CD4-positive, alpha-beta memory T cell (primary cell): ENCODE data around the gene LHX1. TPM values are rescaled to one million over a fixed set of nuclear protein-coding genes. Genes with fewer than 3 reads are reported as not detected.

ENCODE experiments used
- CTCF ChIA-PET: fragments of 350-600 bp; sonication (Branson Sonifier 250); formaldehyde crosslinking; loops from one replicate; lab custom pipeline; 2021; ENCODE audit warnings: inconsistent platforms; ENCODE audit not compliant: partially characterized antibody; lab: Charles Lee
- POLR2A ChIA-PET: fragments of 350-600 bp; sonication (Branson Sonifier 250); formaldehyde crosslinking; loops from one replicate; lab custom pipeline; 2021; ENCODE audit not compliant: partially characterized antibody; lab: Charles Lee
- DNase-seq, 5 donors: peaks; one replicate each; pipeline versions ENCODE4 v3.0.0 to v3.0.0-alpha.2; 2020 to 2022; ENCODE audit warnings: mixed read lengths in 1 of 5
- H3K27ac ChIP-seq: one replicate; pipeline ENCODE4 v1.7.0; 2013; ENCODE audit warnings: low read depth, low read length
- H3K27me3 ChIP-seq: 2 replicates; pipeline ENCODE4 v1.7.0; 2013; ENCODE audit warnings: mild to moderate bottlenecking, low read length, moderate library complexity; ENCODE audit not compliant: insufficient read depth
- H3K36me3 ChIP-seq: 2 replicates; pipeline ENCODE4 v1.7.0; 2013; ENCODE audit warnings: mild to moderate bottlenecking, low read length, moderate library complexity; ENCODE audit not compliant: insufficient read depth
- H3K4me1 ChIP-seq: 2 replicates; pipeline ENCODE4 v1.7.0; 2013; ENCODE audit warnings: mild to moderate bottlenecking, low read length, moderate library complexity; ENCODE audit not compliant: insufficient read depth
- H3K4me3 ChIP-seq, 2 donors: one replicate each; pipeline ENCODE4 v1.7.0; 2013; ENCODE audit warnings: low read length in 2 of 2, mild to moderate bottlenecking in 1 of 2
- H3K9me3 ChIP-seq, 2 donors: one replicate each; pipeline ENCODE4 v1.7.0; 2013; ENCODE audit warnings: low read length in 2 of 2, control low read depth in 1 of 2; ENCODE audit not compliant: control insufficient read depth in 1 of 2
- H3K27ac Mint-ChIP-seq, 7 donors: one replicate each; pipeline ENCODE4 v1.8.0; 2020 to 2021; ENCODE audit warnings: mixed read lengths in 7 of 7, mild to moderate bottlenecking in 6 of 7, inconsistent platforms in 3 of 7, moderate library complexity in 3 of 7
- H3K27me3 Mint-ChIP-seq, 2 donors: one replicate each; pipeline ENCODE4 v1.8.0; 2020 to 2021; ENCODE audit warnings: mixed read lengths in 2 of 2
- H3K36me3 Mint-ChIP-seq, 2 donors: one replicate each; pipeline ENCODE4 v1.8.0; 2020 to 2021; ENCODE audit warnings: mixed read lengths in 2 of 2, inconsistent platforms in 1 of 2, mild to moderate bottlenecking in 1 of 2
- H3K4me1 Mint-ChIP-seq, 4 donors: one replicate each; pipeline ENCODE4 v1.8.0; 2020 to 2021; ENCODE audit warnings: mixed read lengths in 4 of 4, mild to moderate bottlenecking in 1 of 4
- H3K4me3 Mint-ChIP-seq, 8 donors: one replicate each; pipeline ENCODE4 v1.8.0; 2020 to 2021; ENCODE audit warnings: mixed read lengths in 8 of 8, mild to moderate bottlenecking in 7 of 8, moderate library complexity in 6 of 8, inconsistent platforms in 3 of 8
- H3K9me3 Mint-ChIP-seq, 8 donors: one replicate each; pipeline ENCODE4 v1.8.0; 2020 to 2021; ENCODE audit warnings: mixed read lengths in 8 of 8, mild to moderate bottlenecking in 5 of 8, inconsistent platforms in 3 of 8, moderate library complexity in 1 of 8
- intact Hi-C: fragments of 100-400 bp; cut with micrococcal nuclease; formaldehyde crosslinking; loops from one replicate; pipeline ENCODE4 v1.15.1; 2023
- polyA plus RNA-seq, 2 donors: library from polyadenylated mRNA; unstranded; fragments of 300-500 nt; fragmentation: Illumina TruSeq; gene quantifications; one replicate each; pipeline ENCODE4 v1.2.3, GENCODE V29; 2021
- total RNA-seq, 2 experiments: library from RNA; stranded (reverse); gene quantifications; one replicate each; pipeline ENCODE4 v1.2.3, GENCODE V29; 2021

Gene LHX1
- total and polyA plus RNA-seq, 4 experiments from 2014 or later: not detected

GRCh38 chr17:36939052-36939801 lies 2.0 kb downstream of the LHX1 start:
- intact Hi-C loops: no loop called here
- CTCF ChIA-PET: no interaction called here
- Mint-ChIP-seq H3K4me1 (peaks cover 31 to 75% (median 52%) of the 10 kb centered on the region in 4 donors), H3K27me3 (peaks cover 64 to 66% of the 10 kb centered on the region in 2 donors), H3K4me3 (peak overlapping the region; percentile 3 to 87 (median 46)), H3K27ac (peak overlapping the region in 5 of 7 donors; percentile 37 to 97 (median 67)), H3K9me3 (peaks cover 0 to 33% (median 3%) of the 10 kb centered on the region in 8 donors), H3K36me3 (peaks cover 0 to 2% of the 10 kb centered on the region in 2 donors)
- peak in 2 of 5 donors; percentile 15 to 18 for DNase-seq
- Histone ChIP-seq H3K36me3 (no peaks in the 10 kb centered on the region), H3K27me3 (peaks cover 95% of the 10 kb centered on the region), H3K27ac (no peak overlapping the region), H3K4me1 (peaks cover 74% of the 10 kb centered on the region), H3K9me3 (no peaks in the 10 kb centered on the region), H3K4me3 (no peak overlapping the region)
- POLR2A ChIA-PET: interaction anchor here (3.8 kb wide), 1 partner anchor 10 kb away, joined by 17 read pairs; the partner anchor contains the start of gene AATF

GRCh38 chr17:36939802-36940312 lies 2.6 kb downstream of the LHX1 start:
- DNase-seq: peak in 1 of 5 donors; percentile 14
- Mint-ChIP-seq H3K27ac (peak overlapping the region in 4 of 7 donors; percentile 68 to 97 (median 74)), H3K27me3 (peaks cover 67 to 68% of the 10 kb centered on the region in 2 donors), H3K4me1 (peaks cover 31 to 71% (median 51%) of the 10 kb centered on the region in 4 donors), H3K9me3 (peaks cover 0 to 33% (median 3%) of the 10 kb centered on the region in 8 donors), H3K4me3 (peak overlapping the region in 5 of 8 donors; percentile 1 to 75 (median 50)), H3K36me3 (peaks cover 0 to 2% of the 10 kb centered on the region in 2 donors)
- CTCF ChIA-PET: no interaction called here
- Histone ChIP-seq H3K27ac (no peak overlapping the region), H3K27me3 (peaks cover 95% of the 10 kb centered on the region), H3K4me3 (no peak overlapping the region), H3K9me3 (no peaks in the 10 kb centered on the region), H3K4me1 (peaks cover 67% of the 10 kb centered on the region), H3K36me3 (no peaks in the 10 kb centered on the region)
- intact Hi-C loops: loop anchor here (10.0 kb wide), 1 partner anchor 335 kb away; the partner anchor contains the start of gene MRM1
- POLR2A ChIA-PET: interaction anchor here (3.8 kb wide), 1 partner anchor 9 kb away, joined by 17 read pairs; the partner anchor contains the start of gene AATF

- CTCF ChIA-PET: no interaction called here
- H3K9me3 Mint-ChIP-seq: peaks cover 0 to 31% (median 3%) of the 10 kb centered on the region in 8 donors
- peak overlapping the region in 4 of 8 donors; percentile 10 to 73 (median 46) for H3K4me3 Mint-ChIP-seq
- H3K27me3 Mint-ChIP-seq: peaks cover 67% of the 10 kb centered on the region in 2 donors
- H3K27me3 ChIP-seq: peaks cover 95% of the 10 kb centered on the region
- H3K4me1 Mint-ChIP-seq: peaks cover 25 to 64% (median 44%) of the 10 kb centered on the region in 4 donors
- no peak overlapping the region for H3K4me3 ChIP-seq
- peaks cover 0 to 2% of the 10 kb centered on the region in 2 donors for H3K36me3 Mint-ChIP-seq
- intact Hi-C loops: loop anchor here (10.0 kb wide), 1 partner anchor 336 kb away; the partner anchor contains the start of gene MRM1
- DNase-seq: peak in 1 of 5 donors; percentile 27
- H3K4me1 ChIP-seq: peaks cover 60% of the 10 kb centered on the region
- peak overlapping the region in 3 of 7 donors; percentile 24 to 75 (median 25) for H3K27ac Mint-ChIP-seq
- POLR2A ChIA-PET: interaction anchor here (3.8 kb wide), 1 partner anchor 8 kb away, joined by 17 read pairs; the partner anchor contains the start of gene AATF
- no peak overlapping the region for H3K27ac ChIP-seq
- no peaks in the 10 kb centered on the region for H3K9me3 ChIP-seq
- no peaks in the 10 kb centered on the region for H3K36me3 ChIP-seq
These were observed 3.3 kb downstream of the LHX1 start for GRCh38 chr17:36940313-36941264.

GRCh38 chr17:36941265-36942010 lies 4.2 kb downstream of the LHX1 start:
- Histone ChIP-seq H3K9me3 (no peaks in the 10 kb centered on the region), H3K27ac (no peak overlapping the region), H3K36me3 (no peaks in the 10 kb centered on the region), H3K27me3 (peaks cover 95% of the 10 kb centered on the region), H3K4me3 (no peak overlapping the region), H3K4me1 (peaks cover 51% of the 10 kb centered on the region)
- H3K36me3 Mint-ChIP-seq: peaks cover 0 to 2% of the 10 kb centered on the region in 2 donors
- peaks cover 22 to 55% (median 37%) of the 10 kb centered on the region in 4 donors for H3K4me1 Mint-ChIP-seq
- ChIA-PET POLR2A (interaction anchor here (3.8 kb wide), 1 partner anchor 8 kb away, joined by 17 read pairs; the partner anchor contains the start of gene AATF), CTCF (no interaction called here)
- peaks cover 64% of the 10 kb centered on the region in 2 donors for H3K27me3 Mint-ChIP-seq
- peak in 1 of 5 donors; percentile 22 for DNase-seq
- H3K4me3 Mint-ChIP-seq: peak overlapping the region; percentile 2 to 73 (median 38)
- peaks cover 0 to 31% (median 3%) of the 10 kb centered on the region in 8 donors for H3K9me3 Mint-ChIP-seq
- H3K27ac Mint-ChIP-seq: peak overlapping the region in 3 of 7 donors; percentile 18 to 75 (median 75)
- intact Hi-C loops: loop anchor here (10.0 kb wide), 1 partner anchor 337 kb away; the partner anchor contains the start of gene MRM1

- H3K9me3 ChIP-seq: no peaks in the 10 kb centered on the region
- H3K4me1 Mint-ChIP-seq: peaks cover 21 to 55% (median 34%) of the 10 kb centered on the region in 4 donors
- peak overlapping the region in 1 of 2 donors; percentile 26 for H3K4me3 ChIP-seq
- peaks cover 0 to 2% of the 10 kb centered on the region in 2 donors for H3K36me3 Mint-ChIP-seq
- peak overlapping the region in 3 of 7 donors; percentile 18 to 75 (median 75) for H3K27ac Mint-ChIP-seq
- no peaks in the 10 kb centered on the region for H3K36me3 ChIP-seq
- DNase-seq: no peak
- H3K9me3 Mint-ChIP-seq: peaks cover 0 to 31% (median 3%) of the 10 kb centered on the region in 8 donors
- peaks cover 67 to 68% of the 10 kb centered on the region in 2 donors for H3K27me3 Mint-ChIP-seq
- H3K4me3 Mint-ChIP-seq: peak overlapping the region in 7 of 8 donors; percentile 2 to 73 (median 40)
- peaks cover 95% of the 10 kb centered on the region for H3K27me3 ChIP-seq
- ChIA-PET POLR2A (no interaction called here), CTCF (no interaction called here)
- H3K27ac ChIP-seq: no peak overlapping the region
- intact Hi-C loops: loop anchor here (10.0 kb wide), 1 partner anchor 337 kb away; the partner anchor contains the start of gene MRM1
- H3K4me1 ChIP-seq: peaks cover 45% of the 10 kb centered on the region
These were observed 4.8 kb downstream of the LHX1 start for GRCh38 chr17:36942019-36942599.
